Hippocampal formation (tissue), 2 donors: ENCODE results near the gene TUB.
A peak's percentile ranks its signal among the peaks of the same experiment; 100 is the strongest.

Experiments used
- DNase-seq, 2 donors: peaks; one replicate each; lab custom pipeline; 2025; lab: John Stamatoyannopoulos, UW

Gene TUB

DNA sequence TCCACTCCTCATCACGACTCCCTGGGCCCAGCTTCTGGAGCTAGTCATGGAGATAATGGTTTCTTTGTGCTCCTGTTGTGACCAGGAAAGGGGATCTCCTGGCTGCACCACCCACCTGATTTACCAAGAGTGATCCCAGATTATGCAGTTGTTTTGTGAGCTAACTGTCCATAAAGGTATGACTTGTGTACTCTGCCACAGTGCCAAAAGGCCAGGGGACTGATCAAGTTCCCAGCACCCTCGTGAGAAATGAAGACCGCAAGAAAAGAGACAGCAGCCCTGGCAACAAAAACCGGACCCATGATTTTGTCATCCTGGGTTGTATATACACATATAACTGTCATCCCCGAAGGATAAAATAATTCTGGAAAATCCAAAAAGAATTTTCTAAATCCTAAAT, 26.6 kb downstream of the TUB start:
- no peak for DNase-seq

DNA sequence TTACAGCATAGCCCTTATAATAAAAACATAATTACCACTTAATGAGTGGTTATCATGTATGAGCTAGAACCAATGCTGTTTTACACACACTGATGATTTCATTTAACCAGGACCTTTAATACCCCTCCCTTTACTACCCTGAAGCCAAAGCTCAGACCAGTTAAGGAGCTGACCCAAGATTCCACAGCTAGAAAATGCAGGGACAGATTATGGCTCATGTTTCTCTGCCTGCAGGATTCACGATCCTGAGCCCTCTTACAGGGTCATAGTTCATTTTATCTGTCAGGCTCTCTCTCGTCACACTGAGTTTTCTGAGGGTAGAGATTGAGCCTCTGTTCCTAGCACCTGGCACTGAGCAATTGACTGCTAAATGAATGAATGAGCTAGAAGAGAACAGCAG, 27.4 kb downstream of the TUB start:
- DNase-seq: no peak

DNA sequence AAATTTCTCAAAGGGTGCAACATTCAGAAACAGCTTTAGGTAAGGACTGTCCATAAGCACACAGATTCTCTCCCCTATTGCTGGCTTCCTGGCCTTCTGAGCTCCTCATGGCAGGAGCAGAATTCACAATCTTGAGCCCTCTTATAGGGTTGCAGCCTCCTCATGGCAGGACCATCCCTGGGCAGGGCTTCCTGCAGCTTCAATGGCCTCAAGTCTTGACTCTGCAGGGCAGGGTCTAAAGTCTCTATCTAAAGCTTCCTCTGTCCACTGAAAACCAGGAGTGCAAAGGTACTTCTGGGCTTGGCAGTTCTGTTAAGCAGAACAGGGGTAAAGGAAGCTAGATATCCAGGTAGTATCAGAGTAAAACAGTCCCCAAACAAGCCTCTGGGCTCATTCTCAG, 28.7 kb downstream of the TUB start:
- DNase-seq: no peak

DNA sequence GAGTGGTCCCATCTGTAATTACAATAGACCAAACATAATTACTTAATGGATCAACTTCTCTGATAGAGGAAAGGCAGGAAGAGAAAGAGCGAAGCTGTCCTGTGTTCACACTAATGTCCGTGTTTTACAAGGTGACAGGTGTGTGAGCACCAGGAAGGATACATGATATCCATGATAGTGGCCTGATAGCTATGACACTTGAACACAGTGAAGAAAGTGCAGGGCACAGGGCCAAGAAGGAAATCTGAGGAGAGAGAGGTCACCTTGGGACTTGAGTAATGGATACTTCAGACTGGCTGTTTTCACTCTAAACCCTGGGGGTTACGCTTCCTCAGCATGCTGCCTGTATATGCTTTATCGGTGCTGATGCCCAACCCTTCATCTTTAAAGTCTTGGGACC, 29.4 kb downstream of the TUB start:
- DNase-seq: no peak

DNA sequence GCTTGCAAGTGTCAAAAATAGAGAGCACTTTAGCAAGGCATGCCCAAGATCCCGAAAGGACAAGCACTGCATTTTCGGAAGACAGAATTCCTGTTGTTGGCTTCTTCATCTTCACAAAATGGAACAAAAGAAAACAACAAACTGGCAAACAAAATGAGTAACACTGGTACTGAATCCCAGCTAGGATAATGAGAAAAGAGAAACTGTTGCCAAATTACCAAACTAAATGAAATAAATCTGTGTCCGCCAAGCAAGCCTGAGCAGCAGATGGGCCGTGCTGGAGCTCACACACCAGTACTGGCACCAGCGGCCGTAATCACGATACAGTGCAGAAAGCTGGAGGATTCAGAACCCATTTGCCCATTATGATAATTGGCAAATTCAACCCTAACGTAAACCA, 30.6 kb downstream of the TUB start:
- peak in 1 of 2 donors; percentile 66 for DNase-seq

DNA sequence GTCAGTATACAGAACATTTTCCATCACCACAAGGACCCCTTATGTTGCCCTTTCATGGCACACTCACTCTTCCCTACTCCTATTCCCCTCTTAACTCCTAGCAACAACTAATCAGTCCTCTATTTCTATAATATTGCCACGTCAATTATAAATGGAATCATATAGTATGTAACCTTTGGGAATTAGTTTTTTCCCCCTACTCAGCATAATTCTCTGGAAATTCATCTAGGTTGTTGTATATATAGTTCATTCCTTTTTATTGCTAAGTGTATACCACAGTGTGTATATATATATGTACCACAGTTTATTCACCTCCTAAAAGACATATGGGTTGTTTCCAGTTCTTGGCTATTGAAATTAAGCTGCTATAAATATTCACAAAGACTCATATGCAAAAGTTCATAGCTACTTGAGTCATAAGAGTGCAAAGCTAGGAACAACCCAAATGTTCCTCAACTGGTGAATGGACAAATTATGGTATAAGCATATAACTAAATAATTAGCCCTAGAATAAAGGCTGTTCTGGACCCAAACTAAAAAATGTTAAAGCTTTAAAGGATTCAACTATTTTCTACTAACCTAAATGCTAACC, 41.3 kb downstream of the TUB start:
- DNase-seq: no peak

DNA sequence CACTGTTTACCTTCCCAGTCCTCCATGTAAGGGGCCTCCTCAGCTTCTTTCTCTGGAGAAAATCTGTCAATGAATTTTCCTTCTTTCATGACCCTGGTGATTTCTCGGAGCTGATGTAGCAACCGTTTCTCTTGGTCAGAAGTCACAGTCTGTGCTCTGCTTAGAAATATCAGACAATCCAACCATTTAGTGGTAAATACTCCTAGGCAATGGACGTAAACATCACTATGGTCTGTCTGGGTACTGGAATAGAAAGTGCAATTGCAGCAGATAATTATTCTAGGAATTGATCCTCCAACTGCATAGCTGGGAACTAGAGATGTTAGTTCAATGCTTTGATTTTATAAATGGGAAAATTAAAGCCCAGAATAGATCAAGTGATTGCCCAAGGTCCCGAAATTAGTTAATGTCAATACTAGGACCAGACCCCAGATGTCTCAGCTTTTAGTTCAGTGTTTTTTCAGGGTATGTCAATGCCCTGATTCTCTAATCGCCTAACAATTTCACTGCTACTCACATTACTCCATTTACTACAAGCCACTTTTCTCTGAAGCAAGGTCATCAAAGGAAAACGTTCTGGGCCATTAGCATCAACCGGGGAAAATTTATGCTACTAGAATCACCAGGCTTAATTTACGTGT, 45.8 kb downstream of the TUB start:
- no peak for DNase-seq

DNA sequence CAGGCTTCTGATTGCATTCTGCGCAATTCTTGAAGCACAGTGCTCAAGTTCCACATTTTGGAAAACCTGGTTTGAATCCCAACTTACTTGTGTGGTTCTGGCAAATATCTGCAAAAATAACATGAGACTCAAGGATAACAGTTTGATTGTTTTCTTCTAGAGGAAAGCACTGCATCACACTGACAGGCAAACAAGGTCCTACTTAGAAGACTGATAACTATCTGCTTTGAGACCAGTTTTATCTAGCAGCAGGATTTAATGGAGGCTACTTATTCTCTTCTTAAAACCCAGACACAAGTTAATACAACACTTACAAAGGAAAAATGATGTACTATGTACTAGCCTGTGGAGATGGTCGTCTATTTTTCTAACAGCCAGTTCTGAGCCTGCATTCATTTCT, 46.4 kb downstream of the TUB start:
- no peak for DNase-seq

DNA sequence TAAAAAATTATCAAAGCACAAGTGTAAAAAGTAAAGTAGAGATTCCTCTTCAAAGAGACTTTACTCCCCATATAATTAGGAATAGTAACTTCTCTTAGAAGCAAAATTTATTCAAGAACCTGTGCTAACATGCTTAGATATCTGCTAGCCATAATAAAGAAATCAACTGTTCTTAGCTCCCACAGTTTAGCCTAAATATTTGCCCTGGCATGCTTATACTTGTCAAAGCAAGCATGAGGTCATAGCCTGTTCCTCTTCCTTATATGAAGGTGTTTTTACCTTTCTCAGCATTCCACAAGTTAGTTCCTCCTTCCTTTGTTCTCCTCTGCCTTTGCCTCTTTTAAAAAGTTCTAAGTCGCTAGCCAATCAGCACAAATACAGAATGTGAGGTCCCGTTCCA, 57.5 kb downstream of the TUB start:
- DNase-seq: no peak

DNA sequence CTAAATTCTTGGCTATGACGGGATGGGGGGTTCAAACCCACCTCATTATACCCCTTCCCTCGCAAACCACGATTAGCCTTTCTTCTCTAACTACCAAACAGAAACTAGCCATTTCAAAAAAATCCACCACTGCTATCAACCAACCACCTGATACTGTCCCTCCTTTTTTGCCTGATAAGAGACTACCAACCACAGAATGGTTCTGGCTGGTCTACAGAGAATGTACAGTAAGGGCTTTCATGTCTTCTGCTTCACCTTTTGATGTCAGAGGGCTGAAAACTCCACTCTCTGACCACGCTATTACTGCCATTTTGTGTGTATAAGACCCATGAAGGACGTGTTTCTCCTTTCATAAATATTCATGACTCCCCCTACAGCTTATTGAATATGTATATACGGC, 68.7 kb downstream of the TUB start:
- DNase-seq: no peak
